Stimulated activated CD4-positive, alpha-beta T cell treated with anti-CD3 and anti-CD28 coated beads, Interleukin-4, amount 100 ng/mL, for 24 hours (primary cell): ENCODE data around the gene PRDM2.
"Not testable (repeated sequence)": the region's sequence is repeated elsewhere in the genome, so short reads cannot be mapped to it uniquely, and the experiment has no call there.

Experiments
- DNase-seq: peaks from one replicate; pipeline ENCODE4 v3.0.0-alpha.2; 2020

Gene PRDM2

DNA sequence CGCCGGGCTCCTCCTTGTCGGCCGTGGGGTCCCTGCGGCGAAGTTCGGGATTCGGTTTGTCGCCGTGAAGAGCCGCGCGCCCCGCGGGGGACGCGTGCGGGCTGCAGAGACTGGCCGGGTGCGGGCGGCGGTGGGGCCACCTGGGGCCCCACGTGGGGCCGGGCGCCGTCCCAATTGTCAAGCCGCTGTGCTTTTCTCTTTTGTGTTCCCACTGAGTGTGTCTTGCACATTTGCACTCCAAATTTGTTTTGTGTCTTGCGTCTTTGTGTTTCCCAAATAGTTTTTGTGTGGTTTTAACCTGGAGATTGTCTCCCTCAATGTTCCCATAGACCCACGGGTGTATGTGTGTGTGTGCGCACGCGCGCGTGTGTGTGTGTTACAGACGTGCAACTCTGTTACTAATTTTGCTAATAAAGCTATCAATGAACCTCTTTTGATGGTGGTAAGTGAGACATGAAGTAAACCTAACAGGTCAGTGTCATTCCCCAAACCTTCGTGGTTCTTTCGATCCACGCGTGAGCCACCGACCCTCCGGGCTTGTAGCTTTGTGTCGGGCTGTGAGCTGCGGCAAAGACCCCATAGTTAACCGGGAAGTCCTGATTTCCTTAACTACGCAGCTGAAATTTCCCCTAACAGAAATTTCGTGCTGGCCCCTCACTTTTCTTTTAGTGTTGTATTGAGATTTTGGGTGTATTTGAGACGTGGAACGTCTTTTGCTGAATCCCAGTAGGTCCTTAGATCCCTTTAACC is 708 bp downstream of the PRDM2 start:
- DNase-seq: peak; percentile 47

- no peak for DNase-seq
These were observed 1.3 kb downstream of the PRDM2 start for GRCh38 chr1:13701271-13701640.

- DNase-seq: peak; percentile 67
These were observed 2.6 kb downstream of the PRDM2 start for GRCh38 chr1:13702425-13703127.

- DNase-seq: no peak
These were observed 3.1 kb downstream of the PRDM2 start for GRCh38 chr1:13703128-13703513.

DNA sequence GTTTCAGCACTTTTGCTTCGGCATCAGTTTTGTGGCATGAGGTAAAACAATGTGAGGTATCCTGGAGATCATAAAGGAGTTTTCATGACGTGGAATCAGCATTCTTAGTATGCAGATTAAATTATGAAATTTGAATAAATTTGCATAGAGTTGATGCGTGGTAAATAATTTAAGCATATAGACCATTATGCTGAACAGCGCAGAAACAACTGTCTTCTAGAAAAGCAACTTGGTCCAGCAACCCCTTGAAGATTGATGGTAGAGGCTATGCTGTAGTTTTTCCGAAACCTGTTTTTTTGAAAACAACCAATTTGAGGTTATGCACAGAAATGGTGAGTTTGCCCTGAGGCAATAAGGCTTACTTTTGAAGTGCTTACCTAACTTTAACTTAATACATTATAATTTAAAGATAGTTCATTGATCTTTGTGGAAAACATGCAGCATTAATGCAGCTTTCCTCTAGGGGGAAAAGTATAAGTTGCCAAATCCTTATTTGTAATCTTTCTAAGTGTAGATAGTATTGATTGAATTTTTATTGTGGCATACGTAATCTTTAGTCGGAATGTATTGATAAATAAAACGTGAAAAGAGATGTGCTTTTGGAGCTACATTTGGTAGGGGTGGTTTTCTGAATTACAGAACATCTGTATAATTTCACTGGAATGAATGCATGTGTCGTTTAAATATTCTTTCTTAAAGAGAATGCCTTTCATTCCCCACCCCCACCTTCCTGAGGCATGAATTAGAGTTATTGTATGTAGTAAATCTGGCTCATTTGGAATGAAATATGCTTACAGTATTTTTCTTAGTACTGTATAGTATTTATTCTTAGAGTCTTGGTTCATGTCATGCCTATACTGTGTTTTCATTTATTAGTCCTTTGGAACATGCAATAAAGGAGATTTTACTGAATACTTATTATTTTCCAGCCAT is 3.8 kb downstream of the PRDM2 start:
- no peak for DNase-seq

- no peak for DNase-seq
These were observed 6.1 kb downstream of the PRDM2 start for GRCh38 chr1:13706046-13706445.

DNA sequence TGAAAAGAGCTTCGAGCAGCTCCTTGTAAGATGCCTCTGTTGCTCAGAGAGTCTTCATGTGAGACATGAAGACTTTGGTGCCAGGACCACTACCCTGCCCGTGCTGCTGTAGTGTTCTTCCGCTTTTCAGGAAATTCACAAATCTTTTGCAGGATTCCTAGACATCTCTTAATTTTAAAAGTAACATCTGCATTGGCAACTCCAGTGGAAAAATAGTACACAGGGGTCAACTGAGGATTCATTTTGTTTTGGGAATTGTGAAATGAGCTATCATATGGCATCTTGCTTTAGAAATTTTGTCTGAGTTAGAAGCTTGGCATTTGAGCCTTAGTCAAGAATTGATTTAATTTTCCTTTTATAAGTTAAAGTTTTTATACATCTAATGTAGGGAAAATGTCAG is 7.2 kb downstream of the PRDM2 start:
- no peak for DNase-seq

DNA sequence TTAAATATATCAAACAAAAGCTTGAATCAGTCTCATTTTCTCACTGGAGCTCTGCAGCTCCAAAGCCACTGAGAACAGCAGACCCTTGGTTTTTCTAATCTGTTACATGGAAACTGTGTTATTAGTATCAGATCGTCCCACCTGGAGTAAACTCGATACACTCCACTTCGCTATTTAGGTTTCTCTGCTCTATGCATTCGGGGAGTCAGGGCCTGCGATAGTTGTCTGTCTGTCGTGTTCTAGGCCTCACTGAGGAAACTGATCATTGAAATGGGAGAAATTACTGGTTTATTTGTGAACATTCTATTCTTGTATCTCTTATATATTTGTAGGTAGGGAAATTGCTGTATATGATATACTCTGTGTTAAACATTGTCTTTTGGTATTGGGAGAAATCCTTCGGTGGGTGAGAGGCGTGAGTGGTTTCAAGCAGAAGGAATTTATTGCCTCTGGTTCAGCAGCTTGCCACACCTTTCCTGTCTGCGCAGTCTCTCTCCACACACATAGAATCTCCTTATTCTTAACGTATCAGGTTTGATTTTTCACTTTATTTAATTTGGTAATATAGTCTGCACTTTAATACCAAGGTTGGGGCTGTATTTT is 8.5 kb downstream of the PRDM2 start:
- DNase-seq: no peak

DNA sequence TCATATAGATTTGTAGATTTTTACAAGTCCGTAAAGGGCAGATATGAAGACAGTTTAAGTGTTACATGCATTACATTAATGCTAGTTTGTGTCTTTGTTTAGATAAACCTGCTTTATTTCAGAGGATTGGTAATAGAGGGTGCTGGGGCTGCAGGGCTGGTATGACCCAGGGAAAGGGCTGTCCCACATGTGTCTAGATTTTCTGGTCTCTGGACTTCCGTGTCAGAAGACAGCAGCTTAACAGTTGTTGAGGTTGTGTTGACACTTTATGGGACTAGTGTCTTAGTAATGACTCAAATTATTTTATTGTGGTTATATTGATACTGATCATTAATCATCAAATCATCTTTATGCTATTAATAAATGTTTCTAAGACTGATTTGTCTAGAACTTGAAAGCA is 10.1 kb downstream of the PRDM2 start:
- DNase-seq: no peak

- no peak for DNase-seq
These were observed 14.9 kb downstream of the PRDM2 start for GRCh38 chr1:13714851-13715250.

GRCh38 chr1:13715616-13716287 is 15.8 kb downstream of the PRDM2 start:
- DNase-seq: not testable (repeated sequence)

DNA sequence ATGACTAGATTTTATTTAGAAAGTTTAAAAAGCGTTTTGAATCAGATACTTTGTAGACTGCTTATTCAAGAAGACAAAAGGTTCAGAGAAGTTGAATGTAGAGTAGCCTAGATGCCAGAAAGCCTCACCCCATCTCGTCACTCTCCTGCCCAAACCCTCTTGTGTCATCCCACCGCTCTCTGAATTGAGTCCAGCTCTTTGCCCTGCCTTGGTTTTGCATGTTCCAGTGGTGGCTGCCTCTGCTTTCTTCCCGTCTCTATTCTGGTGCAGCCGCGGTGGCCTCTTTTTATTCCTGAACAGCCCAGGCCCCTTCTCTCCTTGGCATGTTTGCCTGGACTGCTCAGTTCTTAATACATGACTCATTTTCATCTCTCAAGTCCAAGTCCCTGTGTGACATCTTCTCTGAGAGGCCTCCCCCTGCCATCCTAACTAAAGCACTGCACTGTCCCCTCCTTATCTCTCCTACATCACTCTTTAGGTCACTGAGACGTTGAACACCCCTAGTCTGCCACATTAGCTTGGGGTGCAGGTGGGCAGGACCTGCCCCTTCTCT is 22.9 kb downstream of the PRDM2 start:
- DNase-seq: no peak

- DNase-seq: no peak
These were observed 23.8 kb downstream of the PRDM2 start for GRCh38 chr1:13723810-13724209.

- DNase-seq: peak; percentile 53
These were observed 25.8 kb downstream of the PRDM2 start for GRCh38 chr1:13725714-13726175.

GRCh38 chr1:13728091-13728715 is 28.2 kb downstream of the PRDM2 start:
- DNase-seq: no peak

GRCh38 chr1:13730291-13730690 is 30.3 kb downstream of the PRDM2 start:
- DNase-seq: no peak

GRCh38 chr1:13730751-13731482 is 30.9 kb downstream of the PRDM2 start:
- DNase-seq: peak; percentile 84

GRCh38 chr1:13731897-13732296 is 31.9 kb downstream of the PRDM2 start:
- DNase-seq: no peak

- peak; percentile 19 for DNase-seq
These were observed 33.1 kb downstream of the PRDM2 start for GRCh38 chr1:13732971-13733667.

DNA sequence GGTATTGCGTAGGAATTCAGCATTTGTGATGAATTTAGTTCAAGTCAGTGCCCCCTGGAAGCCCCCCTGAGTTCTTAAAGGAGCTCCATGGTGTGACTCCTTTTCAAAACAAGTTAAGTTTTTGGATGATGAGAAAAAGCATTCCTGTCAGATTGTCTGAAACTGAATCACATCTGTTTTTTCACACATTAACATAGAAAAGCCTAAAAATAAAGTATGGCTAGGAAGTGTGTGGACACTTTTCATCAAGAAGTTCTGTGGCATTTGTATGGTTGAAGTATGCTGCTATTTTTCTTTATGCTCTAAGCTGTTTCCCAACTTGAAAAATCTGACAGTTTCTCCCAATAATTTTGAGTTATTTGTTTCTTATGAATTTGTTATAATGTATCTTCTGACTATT is 33.7 kb downstream of the PRDM2 start:
- no peak for DNase-seq
